SK-N-SH treated with all-trans-retinoic acid at 6 μM for 48 hours (cell line): ENCODE data around the gene MS4A10.

Experiments used
- ARNTL ChIP-seq: fragments of 450-650 bp; formaldehyde crosslinking; IDR thresholded peaks from 2 replicates; pipeline ENCODE4 v1.5.0; 2020; ENCODE audit warnings: low read depth, mild to moderate bottlenecking, moderate library complexity, borderline replicate concordance
- RARB ChIP-seq: fragments of 250-450 bp; sonication (Bioruptor Pico); IDR thresholded peaks from 2 replicates; pipeline ENCODE4 v1.8.0; 2021; ENCODE audit warnings: mild to moderate bottlenecking, moderate library complexity
- SNAI2 ChIP-seq: fragments of 250-450 bp; sonication (Bioruptor Pico); IDR thresholded peaks from 2 replicates; pipeline ENCODE4 v1.5.0; 2020; ENCODE audit warnings: mild to moderate bottlenecking, moderate library complexity
- TOX ChIP-seq: fragments of 250-450 bp; sonication (Bioruptor Pico); IDR thresholded peaks from 2 replicates; pipeline ENCODE4 v1.8.0; 2021; ENCODE audit warnings: mild to moderate bottlenecking, moderate library complexity, borderline replicate concordance
- ZFP3 ChIP-seq: fragments of 250-450 bp; sonication (Bioruptor Pico); IDR thresholded peaks from 2 replicates; pipeline ENCODE4 v1.5.0; 2020; ENCODE audit warnings: mild to moderate bottlenecking, moderate library complexity
- ZFP30 ChIP-seq: fragments of 450-650 bp; formaldehyde crosslinking; IDR thresholded peaks from 2 replicates; pipeline ENCODE4 v1.5.0; 2022; ENCODE audit warnings: mild to moderate bottlenecking, moderate library complexity
- ZNF565 ChIP-seq: fragments of 450-650 bp; formaldehyde crosslinking; conservative IDR thresholded peaks from 2 replicates; pipeline ENCODE4 v1.5.0; 2020; ENCODE audit warnings: low read depth, mild to moderate bottlenecking, moderate library complexity
- TF ChIP-seq, protein P1 (sequence below): fragments of 250-450 bp; sonication (Bioruptor Pico); IDR thresholded peaks from 2 replicates; pipeline ENCODE4 v1.8.0; 2020; ENCODE audit warnings: mild to moderate bottlenecking, moderate library complexity, borderline replicate concordance
- TF ChIP-seq, protein P2 (sequence below): fragments of 250-450 bp; sonication (Bioruptor Pico); IDR thresholded peaks from 2 replicates; pipeline ENCODE4 v1.8.0; 2021; ENCODE audit warnings: low read depth, mild to moderate bottlenecking, moderate library complexity, borderline replicate concordance

DNA sequence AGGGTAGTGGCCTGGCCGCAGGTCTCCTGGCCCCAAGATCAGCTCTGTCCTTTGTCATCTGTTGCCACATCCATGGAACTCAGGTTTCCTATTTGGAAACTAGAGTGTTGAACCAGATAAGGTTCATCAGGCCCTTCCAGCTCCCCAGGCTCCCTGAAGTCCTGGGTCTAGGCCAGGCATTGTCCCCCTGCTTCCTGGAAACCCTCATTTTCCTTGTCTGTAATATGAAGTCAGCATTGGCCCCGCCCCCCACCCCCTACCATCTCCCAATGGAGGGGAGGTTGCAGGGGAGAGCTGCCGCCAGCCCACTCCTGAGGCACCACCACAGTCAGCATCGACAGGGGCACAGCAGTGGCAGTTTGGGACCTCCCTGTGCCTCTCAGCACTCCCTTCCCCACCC is 9.0 kb upstream of the MS4A10 start:
- TF ChIP-seq ARNTL (no peak), RARB (no peak), ZFP30 (no peak), TOX (CRISPR knock-in tag) (no peak), ZNF565 (CRISPR knock-in tag) (no peak), SNAI2 (no peak), ZFP3 (CRISPR knock-in tag) (no peak)
- TF ChIP-seq, protein P1, sequence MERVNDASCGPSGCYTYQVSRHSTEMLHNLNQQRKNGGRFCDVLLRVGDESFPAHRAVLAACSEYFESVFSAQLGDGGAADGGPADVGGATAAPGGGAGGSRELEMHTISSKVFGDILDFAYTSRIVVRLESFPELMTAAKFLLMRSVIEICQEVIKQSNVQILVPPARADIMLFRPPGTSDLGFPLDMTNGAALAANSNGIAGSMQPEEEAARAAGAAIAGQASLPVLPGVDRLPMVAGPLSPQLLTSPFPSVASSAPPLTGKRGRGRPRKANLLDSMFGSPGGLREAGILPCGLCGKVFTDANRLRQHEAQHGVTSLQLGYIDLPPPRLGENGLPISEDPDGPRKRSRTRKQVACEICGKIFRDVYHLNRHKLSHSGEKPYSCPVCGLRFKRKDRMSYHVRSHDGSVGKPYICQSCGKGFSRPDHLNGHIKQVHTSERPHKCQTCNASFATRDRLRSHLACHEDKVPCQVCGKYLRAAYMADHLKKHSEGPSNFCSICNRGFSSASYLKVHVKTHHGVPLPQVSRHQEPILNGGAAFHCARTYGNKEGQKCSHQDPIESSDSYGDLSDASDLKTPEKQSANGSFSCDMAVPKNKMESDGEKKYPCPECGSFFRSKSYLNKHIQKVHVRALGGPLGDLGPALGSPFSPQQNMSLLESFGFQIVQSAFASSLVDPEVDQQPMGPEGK: no peak
- TF ChIP-seq, protein P2, sequence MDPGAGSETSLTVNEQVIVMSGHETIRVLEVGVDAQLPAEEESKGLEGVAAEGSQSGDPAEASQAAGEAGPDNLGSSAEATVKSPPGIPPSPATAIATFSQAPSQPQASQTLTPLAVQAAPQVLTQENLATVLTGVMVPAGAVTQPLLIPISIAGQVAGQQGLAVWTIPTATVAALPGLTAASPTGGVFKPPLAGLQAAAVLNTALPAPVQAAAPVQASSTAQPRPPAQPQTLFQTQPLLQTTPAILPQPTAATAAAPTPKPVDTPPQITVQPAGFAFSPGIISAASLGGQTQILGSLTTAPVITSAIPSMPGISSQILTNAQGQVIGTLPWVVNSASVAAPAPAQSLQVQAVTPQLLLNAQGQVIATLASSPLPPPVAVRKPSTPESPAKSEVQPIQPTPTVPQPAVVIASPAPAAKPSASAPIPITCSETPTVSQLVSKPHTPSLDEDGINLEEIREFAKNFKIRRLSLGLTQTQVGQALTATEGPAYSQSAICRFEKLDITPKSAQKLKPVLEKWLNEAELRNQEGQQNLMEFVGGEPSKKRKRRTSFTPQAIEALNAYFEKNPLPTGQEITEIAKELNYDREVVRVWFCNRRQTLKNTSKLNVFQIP (CRISPR knock-in tag): no peak
